ENCODE data around the gene CCBE1.
A peak's percentile ranks its signal among the peaks of the same experiment; 100 is the strongest.
"Not testable (repeated sequence)": the region's sequence is repeated elsewhere in the genome, so short reads cannot be mapped to it uniquely, and the experiment has no call there.

CCBE1 gene

DNA sequence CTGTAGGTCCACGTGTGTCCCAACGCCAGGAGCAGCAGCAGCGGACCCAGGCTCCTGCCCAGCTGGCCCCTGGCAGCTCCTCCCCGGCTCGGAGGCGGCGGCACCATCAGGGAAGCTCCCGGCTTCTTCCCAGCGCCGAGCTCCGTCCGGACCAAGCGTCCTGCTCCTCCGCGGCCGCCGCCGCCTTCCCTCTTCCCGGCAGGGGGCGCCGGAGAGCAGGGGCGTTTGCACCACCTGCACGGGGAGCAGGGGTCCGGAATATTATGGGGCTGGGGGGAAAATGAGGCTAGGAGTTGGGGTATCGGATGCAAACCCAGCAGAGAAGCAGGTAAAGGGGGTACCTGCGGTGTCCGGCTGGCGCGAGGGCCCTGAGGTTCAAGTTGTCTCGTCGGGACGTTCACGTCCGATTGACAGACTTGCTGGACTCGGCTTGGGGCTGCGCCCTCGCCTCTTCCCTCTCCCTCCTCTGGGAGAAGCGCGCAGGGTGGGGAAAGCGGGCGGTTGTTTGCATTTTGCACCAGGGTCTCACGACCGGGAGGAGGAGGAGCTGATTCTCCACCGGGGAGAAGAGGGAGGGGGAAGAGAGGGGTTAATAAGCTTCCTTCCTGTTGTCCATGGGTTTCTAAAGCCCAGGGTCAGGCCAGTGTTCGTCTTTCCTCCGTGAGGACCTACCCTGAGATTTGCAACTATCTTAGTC, at the start of gene CCBE1:
TSS of gene CCBE1 (minus strand) at position 188 of the 697 bp plus-strand sequence.
- TF ChIP-seq POLR2A (IDR thresholded peaks at IDR 0.05; ENCODE audit: low read length): no peak
- peak; percentile 33 to 53 for DNase-seq

DNA sequence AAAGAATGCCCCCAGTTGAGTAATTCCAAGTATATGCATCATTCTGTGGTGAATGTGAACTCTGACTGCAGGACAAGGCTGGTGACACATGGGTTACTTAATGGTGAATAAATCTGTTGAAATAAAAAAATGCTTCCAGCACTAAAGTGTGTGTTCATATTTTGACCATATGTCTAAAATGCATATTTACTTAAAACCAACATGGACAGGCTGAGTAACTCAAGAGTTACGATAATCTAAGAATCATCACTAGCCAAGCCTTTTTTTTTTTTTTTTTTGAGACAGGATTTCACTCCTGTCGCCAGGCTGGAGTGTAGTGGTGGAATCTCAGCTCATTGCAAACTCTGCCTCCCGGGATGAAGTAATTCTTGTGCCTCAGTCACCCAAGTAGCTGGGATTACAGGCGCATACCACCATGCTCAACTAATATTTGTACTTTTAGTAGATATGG, 47.1 kb upstream of the CCBE1 start:
- DNase-seq: no peak

GRCh38 chr18:59743566-59743965, 46.3 kb upstream of the CCBE1 start:
- DNase-seq: no peak
- TF ChIP-seq POLR2A (IDR thresholded peaks at IDR 0.05; ENCODE audit: low read length) (no peak), GATA1 (IDR thresholded peaks at IDR 0.05; ENCODE audit: low read depth, low read length) (no peak)

More for the DNA sequence above, 47.1 kb upstream of the CCBE1 start:
- TF ChIP-seq GATA1 (IDR thresholded peaks at IDR 0.05; ENCODE audit: low read depth, low read length): no peak
- TF ChIP-seq POLR2A (IDR thresholded peaks at IDR 0.05; ENCODE audit: low read length): no peak

DNA sequence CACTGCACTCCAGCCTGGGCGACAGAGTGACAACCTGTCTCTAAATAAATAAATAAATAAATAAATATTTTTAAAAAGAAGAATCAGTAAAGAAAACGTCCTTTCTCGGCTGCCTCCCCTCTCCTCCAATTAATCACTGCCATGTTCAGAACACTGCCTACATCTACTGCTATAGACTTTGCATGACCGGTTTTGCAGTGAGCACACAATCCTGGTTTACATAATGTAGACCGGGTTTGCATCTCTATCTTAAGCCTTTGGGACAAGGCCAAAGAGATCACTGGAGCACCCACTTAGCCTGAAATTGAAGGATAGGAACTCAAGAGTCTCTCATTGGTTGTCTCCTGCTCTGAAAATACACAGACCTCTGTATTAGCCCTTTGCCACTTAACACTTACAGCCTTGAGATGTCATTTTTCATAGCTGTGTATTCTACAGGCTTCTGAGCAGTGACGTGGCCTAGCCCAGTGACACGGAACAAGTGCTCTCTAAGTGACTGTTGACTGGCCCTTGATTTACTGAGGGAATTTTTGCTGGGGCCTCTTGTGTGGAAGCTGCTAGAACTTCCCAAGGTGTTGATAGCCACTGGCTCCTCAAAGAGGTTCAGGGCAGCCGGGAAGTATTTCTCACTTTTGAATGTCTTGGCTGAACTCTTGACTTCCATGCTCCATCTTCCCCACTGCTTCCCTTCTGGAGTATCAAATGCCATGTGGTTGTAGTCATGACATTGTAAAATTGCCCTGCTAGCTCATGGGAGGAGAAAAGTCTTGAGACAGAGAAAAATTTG, 45.3 kb upstream of the CCBE1 start:
- no peak for DNase-seq
- TF ChIP-seq GATA1 (IDR thresholded peaks at IDR 0.05; ENCODE audit: low read depth, low read length) (no peak), POLR2A (IDR thresholded peaks at IDR 0.05; ENCODE audit: low read length) (no peak)

GRCh38 chr18:59740141-59740540, 42.9 kb upstream of the CCBE1 start:
- TF ChIP-seq POLR2A (IDR thresholded peaks at IDR 0.05; ENCODE audit: low read length): no peak
- TF ChIP-seq GATA1 (IDR thresholded peaks at IDR 0.05; ENCODE audit: low read depth, low read length): no peak
- no peak for DNase-seq

DNA sequence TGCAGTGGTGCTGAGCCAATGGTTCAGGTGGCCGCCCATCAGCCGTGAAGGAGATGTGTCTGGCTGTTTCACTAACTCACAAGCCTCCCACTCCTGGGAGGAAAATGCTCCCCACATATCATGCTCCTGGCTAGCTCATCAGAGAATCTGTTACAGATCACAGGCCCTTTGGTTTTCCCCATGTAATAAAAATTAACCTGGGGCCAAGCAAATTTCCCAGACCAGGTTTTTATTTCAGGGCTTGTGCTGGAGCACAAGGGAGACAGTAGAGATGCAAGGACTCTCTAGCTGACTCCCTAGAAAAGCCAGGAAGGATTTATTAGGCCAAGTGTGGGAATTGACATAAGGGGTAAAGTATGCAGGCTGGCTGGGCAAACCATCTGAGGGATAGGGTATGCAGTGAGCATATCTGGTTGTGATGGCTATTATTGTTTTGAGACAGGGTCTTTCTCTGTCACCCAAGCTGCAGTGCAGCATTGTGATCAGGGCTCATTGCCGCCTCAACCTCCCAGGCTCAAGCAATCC, 40.6 kb upstream of the CCBE1 start:
- DNase-seq: no peak
- no peak for TF ChIP-seq POLR2A (IDR thresholded peaks at IDR 0.05; ENCODE audit: low read length)
- no peak for TF ChIP-seq GATA1 (IDR thresholded peaks at IDR 0.05; ENCODE audit: low read depth, low read length)

- not testable (repeated sequence) for DNase-seq
Observed at GRCh38 chr18:59737335-59737734, 40.1 kb upstream of the CCBE1 start.

DNA sequence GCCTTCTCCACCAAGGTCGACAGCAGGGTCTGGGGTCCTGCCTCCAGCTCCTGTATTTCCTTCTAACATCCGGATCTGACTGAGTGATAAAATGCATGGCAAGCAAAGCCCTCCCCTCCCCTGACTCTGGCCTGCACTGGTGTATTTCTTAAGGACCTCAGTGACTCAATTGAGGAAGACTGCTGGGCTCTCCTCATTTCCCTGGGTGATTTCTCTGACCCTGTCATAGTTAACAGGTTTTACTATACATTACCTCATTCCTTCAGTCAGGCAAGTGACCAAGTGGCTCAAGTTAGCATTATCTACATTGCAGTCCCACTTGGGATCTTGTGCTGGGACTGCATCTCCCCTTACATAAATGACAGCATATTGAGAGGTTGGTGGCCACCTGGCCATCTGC, 38.8 kb upstream of the CCBE1 start:
- no peak for DNase-seq
- TF ChIP-seq GATA1 (IDR thresholded peaks at IDR 0.05; ENCODE audit: low read depth, low read length) (no peak), POLR2A (IDR thresholded peaks at IDR 0.05; ENCODE audit: low read length) (no peak)

DNA sequence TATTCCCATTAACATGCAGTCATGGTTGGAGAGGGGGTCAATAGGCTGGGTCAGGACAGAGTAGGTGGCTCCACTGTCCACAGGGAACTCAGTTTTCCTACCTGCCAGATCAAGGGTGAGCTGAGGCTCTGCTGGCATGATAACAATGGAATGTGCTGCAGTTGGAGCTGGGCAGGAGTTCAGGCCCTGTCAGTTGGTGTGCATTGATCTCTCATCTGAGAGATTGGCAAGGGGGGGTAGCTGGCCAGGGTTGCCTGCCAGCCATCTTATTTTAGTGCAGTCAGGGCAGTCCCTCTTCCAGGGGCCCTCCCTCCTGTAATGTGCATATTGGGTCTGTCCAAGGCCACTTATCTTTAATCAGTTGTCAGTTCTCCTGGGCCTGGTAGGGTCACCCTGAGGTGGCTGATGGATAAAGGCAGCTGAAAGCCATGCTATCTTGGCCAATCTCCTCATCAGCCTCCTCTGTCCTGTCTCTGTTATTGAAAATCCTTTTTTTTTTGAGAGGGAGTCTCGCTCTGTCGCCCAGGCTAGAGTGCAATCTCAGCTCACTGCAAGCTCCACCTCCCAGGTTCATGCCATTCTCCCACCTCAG, 38.1 kb upstream of the CCBE1 start:
- TF ChIP-seq POLR2A (IDR thresholded peaks at IDR 0.05; ENCODE audit: low read length) (no peak), GATA1 (IDR thresholded peaks at IDR 0.05; ENCODE audit: low read depth, low read length) (no peak)
- no peak for DNase-seq

DNA sequence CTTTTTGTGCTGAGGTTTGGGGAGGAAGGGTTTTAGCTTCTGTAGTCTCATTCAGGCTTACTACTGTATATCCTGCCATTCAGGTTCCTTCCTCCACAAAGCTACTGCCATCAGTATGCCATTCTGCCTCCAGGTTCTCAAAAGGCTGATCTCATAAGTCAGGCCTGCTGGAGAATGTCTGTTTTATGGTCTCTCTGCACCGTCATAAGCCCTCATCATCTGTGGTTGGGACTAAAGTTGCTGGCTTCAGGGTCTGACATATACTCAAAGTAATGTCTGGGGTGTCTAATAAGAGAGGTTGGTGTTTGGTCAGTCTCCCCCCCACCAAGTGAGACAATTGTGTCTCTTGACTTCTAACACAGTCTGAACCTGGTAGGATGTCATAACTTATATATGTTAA, 36.2 kb upstream of the CCBE1 start:
- no peak for TF ChIP-seq GATA1 (IDR thresholded peaks at IDR 0.05; ENCODE audit: low read depth, low read length)
- TF ChIP-seq POLR2A (IDR thresholded peaks at IDR 0.05; ENCODE audit: low read length): no peak

GRCh38 chr18:59730896-59731295, 33.7 kb upstream of the CCBE1 start:
- no peak for TF ChIP-seq POLR2A (IDR thresholded peaks at IDR 0.05; ENCODE audit: low read length)
- DNase-seq: no peak

More for the DNA sequence above, 36.2 kb upstream of the CCBE1 start:
- no peak for DNase-seq

- TF ChIP-seq POLR2A (IDR thresholded peaks at IDR 0.05; ENCODE audit: low read length) (no peak), GATA1 (IDR thresholded peaks at IDR 0.05; ENCODE audit: low read depth, low read length) (no peak)
- DNase-seq: no peak
Observed at GRCh38 chr18:59729781-59730180, 32.6 kb upstream of the CCBE1 start.

DNA sequence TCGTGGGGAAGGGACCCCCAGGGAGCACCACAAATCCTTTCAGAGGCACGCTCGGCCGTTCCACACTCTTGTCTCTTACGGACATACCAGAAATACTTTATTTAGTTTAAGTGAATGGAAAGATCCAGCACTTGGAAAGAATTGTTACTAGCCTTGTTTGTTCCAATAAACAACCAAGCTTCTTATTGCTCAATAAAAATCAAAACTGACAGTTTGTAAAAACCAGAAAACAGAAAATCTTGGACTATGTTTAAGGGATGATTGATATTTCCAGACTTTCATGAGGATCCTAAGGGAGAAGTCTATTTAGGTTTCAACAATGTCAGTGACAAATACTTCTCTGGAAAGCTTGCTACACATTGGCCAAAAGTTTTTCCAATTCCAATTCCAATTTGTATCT, 31.6 kb upstream of the CCBE1 start:
- no peak for TF ChIP-seq POLR2A (IDR thresholded peaks at IDR 0.05; ENCODE audit: low read length)
- TF ChIP-seq GATA1 (IDR thresholded peaks at IDR 0.05; ENCODE audit: low read depth, low read length): no peak

GRCh38 chr18:59725142-59725541, 27.9 kb upstream of the CCBE1 start:
- TF ChIP-seq GATA1 (IDR thresholded peaks at IDR 0.05; ENCODE audit: low read depth, low read length) (no peak), POLR2A (IDR thresholded peaks at IDR 0.05; ENCODE audit: low read length) (no peak)
- DNase-seq: no peak

More for the DNA sequence above, 31.6 kb upstream of the CCBE1 start:
- no peak for DNase-seq

All from erythroblast (primary cell).